Activated CD4-positive, alpha-beta T cell treated with anti-CD3 and anti-CD28 coated beads, Interleukin-2, Interleukin-4, amounts not matched to agents 100 ng/mL and 50 ng/mL, durations not matched to agents 16 hours and 8 hours (primary cell): ENCODE measurements around the gene NEXN.

Source experiments
- DNase-seq: peaks from one replicate; pipeline ENCODE4 v3.0.0-alpha.2; 2020; ENCODE audit warnings: low spot score

Gene NEXN

GRCh38 chr1:77888081-77888780 lies at the start of gene NEXN:
Gene NEXN, plus strand, starts transcription at chr1:77888624. Its CDS starts 27,483 bp downstream, at chr1:77916107.
- DNase-seq, result no peak

- DNase-seq, result no peak
Observed at GRCh38 chr1:77841574-77841973, 46.9 kb upstream of the NEXN start.

- DNase-seq, result no peak
Observed at GRCh38 chr1:77845951-77846350, 42.5 kb upstream of the NEXN start.

- DNase-seq, result no peak
Observed at GRCh38 chr1:77846966-77847365, 41.5 kb upstream of the NEXN start.

GRCh38 chr1:77847621-77848080 lies 40.8 kb upstream of the NEXN start:
- no peak for DNase-seq

GRCh38 chr1:77850082-77850481 lies 38.3 kb upstream of the NEXN start:
- no peak for DNase-seq

- no peak for DNase-seq
Observed at GRCh38 chr1:77857552-77857951, 30.9 kb upstream of the NEXN start.

GRCh38 chr1:77858725-77859124 lies 29.7 kb upstream of the NEXN start:
- DNase-seq, result no peak

GRCh38 chr1:77859248-77859647 lies 29.2 kb upstream of the NEXN start:
- DNase-seq, result no peak

GRCh38 chr1:77866296-77866695 lies 22.1 kb upstream of the NEXN start:
- DNase-seq, result no peak

- DNase-seq, result no peak
Observed at GRCh38 chr1:77872645-77873044, 15.8 kb upstream of the NEXN start.

GRCh38 chr1:77873461-77873860 lies 15.0 kb upstream of the NEXN start:
- no peak for DNase-seq

GRCh38 chr1:77874804-77875445 lies 13.5 kb upstream of the NEXN start:
- DNase-seq, result no peak

- DNase-seq, result no peak
Observed at GRCh38 chr1:77876884-77877283, 11.5 kb upstream of the NEXN start.

- no peak for DNase-seq
Observed at GRCh38 chr1:77881061-77881460, 7.4 kb upstream of the NEXN start.

- DNase-seq, result no peak
Observed at GRCh38 chr1:77882411-77882810, 6.0 kb upstream of the NEXN start.

GRCh38 chr1:77888781-77889642 lies 588 bp downstream of the NEXN start:
- DNase-seq, result peak; percentile 6

- no peak for DNase-seq
Observed at GRCh38 chr1:77889671-77890070, 1.2 kb downstream of the NEXN start.

- DNase-seq, result no peak
Observed at GRCh38 chr1:77891200-77891599, 2.8 kb downstream of the NEXN start.

- no peak for DNase-seq
Observed at GRCh38 chr1:77899647-77900320, 11.4 kb downstream of the NEXN start.

- peak; percentile 17 for DNase-seq
Observed at GRCh38 chr1:77900687-77901293, 12.4 kb downstream of the NEXN start.

GRCh38 chr1:77905603-77906002 lies 17.2 kb downstream of the NEXN start:
- no peak for DNase-seq
